ENCODE data around the gene FOXE3. TPM values are rescaled to one million over a fixed set of nuclear protein-coding genes. Genes with fewer than 3 reads are reported as not detected.

FOXE3 gene
- total and polyA plus RNA-seq, 2 of the 8 experiments (the other 6 are each of a cell fraction or from before 2014, with no cell fraction given): 0.18 TPM; not detected in 1

GRCh38 chr1:47384083-47384482 is 32.0 kb upstream of the FOXE3 start:
- no peak overlapping the region for H2BK5ac ChIP-seq (ENCODE audit: low read depth, low read length)
- H3K23me2 ChIP-seq (ENCODE audit: low read depth, low read length): no peaks in the 10 kb centered on the region
- no peak overlapping the region for H3K14ac ChIP-seq (ENCODE audit: insufficient read length)
- no peak overlapping the region for H2AFZ ChIP-seq (ENCODE audit: low read length)
- H3K79me2 ChIP-seq (ENCODE audit: control insufficient read depth in 1 of 2, insufficient read depth in 2 of 2, low read length in 2 of 2): no peaks in the 10 kb centered on the region
- ChIA-PET POLR2A (ENCODE audit: partially characterized antibody) (no interaction called here), CTCF (ENCODE audit: partially characterized antibody) (interaction anchor here (1.1 kb wide), 1 partner anchor 41 kb away, joined by 3 read pairs; no protein-coding TSS in a partner anchor)
- H2BK15ac ChIP-seq (ENCODE audit: low read length): no peak overlapping the region
- H3K9ac ChIP-seq (replicated peaks in 1 of 4; ENCODE audit: extremely low read depth in 1 of 4, low read depth in 3 of 4, low read length in 3 of 4): no peak overlapping the region
- no peak for FAIRE-seq
- no peak for TF ChIP-seq KDM5A (IDR thresholded peaks at IDR 0.05; ENCODE audit: low read length)
- DNase-seq (ENCODE audit: low read depth in 1 of 2, low spot score in 2 of 2): no peak
- H2BK120ac ChIP-seq (replicated peaks; ENCODE audit: low read depth, low read length): no peak overlapping the region
- WGBS, 2 experiments (ENCODE audit: extremely low coverage in 1 of 2, insufficient coverage in 1 of 2, insufficient read length in 1 of 2, insufficient replicate concordance in 2 of 2, low coverage in 1 of 2, low lambda C conversion rate in 2 of 2, missing lambda C conversion rate in 1 of 2): 92% methylated on average over 3 of the region's 3 CpGs; no CpG with 5 or more reads in 1 of the 2 experiments
- H3K56ac ChIP-seq (replicated peaks; ENCODE audit: insufficient read length, low read depth, low read length): no peak overlapping the region
- no peak overlapping the region for H3K4me2 ChIP-seq (ENCODE audit: insufficient read depth in 1 of 2, low read depth in 2 of 2, low read length in 2 of 2)
- no peak overlapping the region for H2BK20ac ChIP-seq (ENCODE audit: low read length)
- H4K20me1 ChIP-seq (replicated peaks in 1 of 2; ENCODE audit: control insufficient read depth in 1 of 2, insufficient read depth in 2 of 2, low read length in 2 of 2): peaks cover 0 to 3% of the 10 kb centered on the region in 2 experiments
- H4K91ac ChIP-seq (replicated peaks; ENCODE audit: insufficient read length, low read length): no peak overlapping the region
- no peaks in the 10 kb centered on the region for H3K9me3 ChIP-seq (ENCODE audit: insufficient read depth in 2 of 2, low read depth in 1 of 2, low read length in 1 of 2)
- no peak overlapping the region for H2BK12ac ChIP-seq (ENCODE audit: low read depth, low read length)
- no peaks in the 10 kb centered on the region for H3K36me3 ChIP-seq (ENCODE audit: control insufficient read depth in 2 of 4, insufficient read depth in 4 of 4, low read length in 3 of 4)
- 0 out of 7 replicates have a peak, but pooled peaks cover 0 to 2% (median 0%) of the 10 kb centered on the region in 4 experiments for H3K4me1 ChIP-seq (replicated peaks in 1 of 4; ENCODE audit: control insufficient read depth in 3 of 4, insufficient read depth in 4 of 4, low read length in 3 of 4)
- H3K23ac ChIP-seq (ENCODE audit: insufficient read length): no peak overlapping the region
- H4K5ac ChIP-seq (ENCODE audit: insufficient read length, low read depth, low read length): no peak overlapping the region
- H2AK5ac ChIP-seq (ENCODE audit: low read depth, low read length): no peak overlapping the region
- H3K27me3 ChIP-seq (replicated peaks in 1 of 4; ENCODE audit: control insufficient read depth in 3 of 4, extremely low read depth in 1 of 4, insufficient read depth in 3 of 4, low read length in 3 of 4): no peaks in the 10 kb centered on the region; a peak in 1 of 7 replicates
- no peak overlapping the region for H3K27ac ChIP-seq (ENCODE audit: low read depth, low read length)
- H3K79me1 ChIP-seq (ENCODE audit: low read depth, low read length): no peaks in the 10 kb centered on the region
- no peak overlapping the region for H4K8ac ChIP-seq (ENCODE audit: extremely low read depth, insufficient read depth, low read length)
- H3K18ac ChIP-seq (ENCODE audit: extremely low read depth, low read length): no peak overlapping the region
- no peak overlapping the region for H3K4ac ChIP-seq (replicated peaks; ENCODE audit: insufficient read length, low read depth, low read length)
- H3K4me3 ChIP-seq (ENCODE audit: extremely low read depth in 1 of 4, insufficient read depth in 2 of 4, low read depth in 3 of 4, low read length in 4 of 4): no peak overlapping the region

All from H1 (cell line).